Lung microvascular endothelial cell (primary cell): ENCODE measurements around the gene CCDC88C. TPM values are rescaled to one million over a fixed set of nuclear protein-coding genes. Genes with fewer than 3 reads are reported as not detected.
"Not testable (repeated sequence)": the region's sequence is repeated elsewhere in the genome, so short reads cannot be mapped to it uniquely, and the experiment has no call there.

Experiments
- DNase-seq, 2 donors: peaks; one replicate each; pipeline versions ENCODE4 v3.0.0 to v3.0.0-alpha.2; 2010; ENCODE audit warnings: low read depth in 2 of 2
- total RNA-seq: library from RNA; depleted of rRNA; stranded (reverse); fragments of >200 nt; gene quantifications from 2 replicates; pipeline ENCODE4 v1.2.1, GENCODE V29; 2014

CCDC88C gene, protein sequence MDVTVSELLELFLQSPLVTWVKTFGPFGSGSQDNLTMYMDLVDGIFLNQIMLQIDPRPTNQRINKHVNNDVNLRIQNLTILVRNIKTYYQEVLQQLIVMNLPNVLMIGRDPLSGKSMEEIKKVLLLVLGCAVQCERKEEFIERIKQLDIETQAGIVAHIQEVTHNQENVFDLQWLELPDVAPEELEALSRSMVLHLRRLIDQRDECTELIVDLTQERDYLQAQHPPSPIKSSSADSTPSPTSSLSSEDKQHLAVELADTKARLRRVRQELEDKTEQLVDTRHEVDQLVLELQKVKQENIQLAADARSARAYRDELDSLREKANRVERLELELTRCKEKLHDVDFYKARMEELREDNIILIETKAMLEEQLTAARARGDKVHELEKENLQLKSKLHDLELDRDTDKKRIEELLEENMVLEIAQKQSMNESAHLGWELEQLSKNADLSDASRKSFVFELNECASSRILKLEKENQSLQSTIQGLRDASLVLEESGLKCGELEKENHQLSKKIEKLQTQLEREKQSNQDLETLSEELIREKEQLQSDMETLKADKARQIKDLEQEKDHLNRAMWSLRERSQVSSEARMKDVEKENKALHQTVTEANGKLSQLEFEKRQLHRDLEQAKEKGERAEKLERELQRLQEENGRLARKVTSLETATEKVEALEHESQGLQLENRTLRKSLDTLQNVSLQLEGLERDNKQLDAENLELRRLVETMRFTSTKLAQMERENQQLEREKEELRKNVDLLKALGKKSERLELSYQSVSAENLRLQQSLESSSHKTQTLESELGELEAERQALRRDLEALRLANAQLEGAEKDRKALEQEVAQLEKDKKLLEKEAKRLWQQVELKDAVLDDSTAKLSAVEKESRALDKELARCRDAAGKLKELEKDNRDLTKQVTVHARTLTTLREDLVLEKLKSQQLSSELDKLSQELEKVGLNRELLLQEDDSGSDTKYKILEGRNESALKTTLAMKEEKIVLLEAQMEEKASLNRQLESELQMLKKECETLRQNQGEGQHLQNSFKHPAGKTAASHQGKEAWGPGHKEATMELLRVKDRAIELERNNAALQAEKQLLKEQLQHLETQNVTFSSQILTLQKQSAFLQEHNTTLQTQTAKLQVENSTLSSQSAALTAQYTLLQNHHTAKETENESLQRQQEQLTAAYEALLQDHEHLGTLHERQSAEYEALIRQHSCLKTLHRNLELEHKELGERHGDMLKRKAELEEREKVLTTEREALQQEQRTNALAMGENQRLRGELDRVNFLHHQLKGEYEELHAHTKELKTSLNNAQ (N-terminal part only)
- total RNA-seq, result 12.0 and 13.7 TPM in 2 replicates

DNA sequence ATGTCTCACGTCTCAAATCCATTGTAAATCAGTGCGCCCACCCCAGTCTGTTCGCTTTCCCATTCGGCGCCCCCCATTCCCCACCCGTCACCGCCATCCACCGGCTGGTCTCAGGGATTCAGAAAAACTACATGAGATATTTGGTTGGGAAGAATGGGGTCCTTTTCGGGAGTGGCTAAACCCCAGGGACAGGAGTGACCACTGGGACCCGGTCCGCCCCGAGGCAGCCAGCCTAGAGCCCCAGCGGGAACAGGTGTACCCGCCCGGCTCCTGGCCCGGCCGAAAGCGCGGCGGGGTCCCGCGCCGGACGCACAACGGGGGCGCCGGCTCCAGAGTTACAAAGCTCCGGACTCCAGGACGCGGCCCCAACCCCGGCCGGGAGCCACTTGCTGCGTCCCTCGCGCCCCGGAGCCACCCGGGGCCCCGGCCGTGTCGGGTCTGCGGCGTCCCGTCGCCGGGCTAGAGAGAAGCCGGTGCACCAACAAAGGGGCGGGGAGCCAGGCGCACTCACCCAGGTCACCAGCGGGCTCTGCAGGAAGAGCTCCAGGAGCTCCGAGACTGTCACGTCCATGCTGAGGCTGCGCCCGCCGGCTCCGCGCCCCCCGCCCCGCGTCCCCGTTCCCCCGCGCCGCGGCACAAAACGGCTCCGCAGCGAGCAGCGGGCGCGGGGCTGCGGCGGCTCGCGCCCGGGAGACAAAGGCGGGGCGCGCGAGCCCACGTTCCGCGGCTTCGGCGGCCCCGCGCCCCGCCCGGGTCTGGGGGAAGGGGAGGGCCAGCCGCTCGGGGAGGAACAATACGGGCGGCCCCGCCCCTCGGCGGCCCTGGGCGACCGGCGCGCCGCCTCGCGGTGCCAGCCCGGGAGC is at the start of gene CCDC88C:
TSS of gene CCDC88C (minus strand) at position 701 of the 863 bp plus-strand sequence. CDS start at position 571, 130 bp downstream.
- DNase-seq, result peak; percentile 56 to 76

DNA sequence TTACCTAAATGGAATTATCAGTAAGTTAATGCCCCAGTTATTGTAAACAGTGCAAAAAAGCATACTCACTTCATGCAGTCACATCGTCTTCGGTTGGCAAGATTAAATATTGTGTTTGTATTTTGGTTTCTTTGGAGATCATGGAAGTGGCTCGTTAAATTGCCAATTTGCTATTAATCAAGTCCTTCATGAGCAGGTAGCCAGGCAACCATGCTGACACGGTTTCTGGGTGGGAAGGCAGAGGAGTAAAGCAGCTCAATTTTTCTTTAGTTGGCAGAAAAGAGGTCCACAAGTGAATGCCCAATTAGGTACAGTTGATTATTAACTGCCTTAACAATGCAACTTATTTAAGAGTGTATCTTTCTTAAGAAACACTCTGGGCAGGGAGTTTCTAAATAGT is 48.6 kb upstream of the CCDC88C start:
- DNase-seq, result no peak

DNA sequence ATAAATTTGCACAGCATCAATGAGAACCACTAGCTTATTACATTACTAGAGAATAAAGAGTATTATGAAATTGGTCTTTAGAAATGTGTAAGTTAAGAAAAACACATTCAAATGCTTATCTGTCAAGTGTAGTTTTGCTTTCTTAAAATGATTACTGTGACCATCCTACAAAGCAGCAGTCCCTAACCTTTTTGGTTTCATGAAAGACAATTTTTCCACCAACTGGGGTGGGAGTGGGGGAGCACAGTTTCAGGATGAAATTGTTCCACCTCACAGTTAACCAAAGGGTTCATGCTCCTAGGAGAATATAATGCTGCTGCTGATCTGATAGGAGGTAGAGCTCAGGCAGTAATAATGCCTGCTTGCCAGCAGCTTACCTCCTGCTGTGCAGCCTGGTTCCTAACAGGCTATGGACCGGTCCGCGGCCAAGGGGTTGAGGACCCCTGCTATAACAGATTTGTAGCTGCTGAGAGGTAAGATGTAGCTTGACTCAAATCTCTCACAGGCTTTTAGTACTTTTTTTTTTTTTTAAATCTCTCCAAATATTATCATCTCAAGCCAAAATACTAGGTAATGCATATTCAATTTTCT is 47.1 kb upstream of the CCDC88C start:
- no peak for DNase-seq

DNA sequence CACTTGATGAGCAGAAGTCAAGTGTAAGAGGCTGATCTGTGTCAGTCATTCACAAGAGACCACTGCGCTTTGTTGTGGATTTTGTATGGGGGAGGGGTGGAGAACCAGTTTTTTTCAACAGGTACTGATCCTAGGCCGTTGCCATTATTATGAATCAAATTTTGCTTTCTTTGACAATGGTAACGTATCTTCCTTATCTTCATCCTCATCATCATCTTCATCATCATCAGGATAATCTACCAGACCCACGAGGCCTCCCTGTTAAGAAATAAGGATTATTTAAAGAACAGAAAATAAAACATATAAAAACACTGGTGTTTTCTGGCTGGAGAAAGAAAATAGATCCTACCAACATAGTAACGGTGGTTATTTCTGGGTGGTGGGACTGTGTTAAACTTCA is 41.0 kb upstream of the CCDC88C start:
- DNase-seq, result no peak

DNA sequence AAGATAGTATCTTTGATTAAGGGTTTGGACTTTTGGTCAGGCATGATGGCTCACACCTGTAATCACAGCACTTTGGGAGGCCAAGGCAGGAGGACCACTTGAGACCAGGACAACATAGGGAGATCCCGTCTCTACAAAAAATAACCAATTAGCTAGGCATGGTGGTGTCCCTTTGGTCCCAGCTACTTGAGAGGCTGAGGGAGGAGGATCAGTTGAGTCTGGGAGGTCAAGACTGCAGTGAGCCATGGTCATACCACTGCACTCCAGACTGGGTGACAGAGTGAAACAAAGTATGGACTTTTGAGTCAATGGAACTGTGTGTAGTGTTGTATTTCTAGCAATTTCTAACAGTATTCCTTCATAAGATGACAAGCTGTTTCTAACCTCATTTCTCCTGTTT is 38.7 kb upstream of the CCDC88C start:
- DNase-seq, result no peak

DNA sequence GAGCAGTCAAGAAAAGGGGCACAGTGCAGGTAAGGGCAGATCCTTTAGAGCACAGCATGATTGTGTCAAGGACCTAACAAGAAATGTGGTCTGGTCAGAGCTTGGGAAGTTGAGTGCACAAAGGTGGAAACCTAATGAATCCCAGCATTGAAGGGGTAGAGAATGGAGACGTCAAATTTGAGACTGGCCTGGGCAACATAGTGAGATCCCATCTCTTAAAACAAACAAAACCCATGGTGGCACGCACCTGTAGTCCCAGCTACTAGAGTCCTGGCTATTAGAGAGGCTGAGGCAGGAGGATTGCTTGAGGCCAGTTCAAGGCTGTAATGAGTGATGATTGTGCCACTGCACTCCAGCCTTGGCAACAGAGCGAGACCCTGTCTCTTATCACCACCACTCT is 37.0 kb upstream of the CCDC88C start:
- DNase-seq, result no peak

DNA sequence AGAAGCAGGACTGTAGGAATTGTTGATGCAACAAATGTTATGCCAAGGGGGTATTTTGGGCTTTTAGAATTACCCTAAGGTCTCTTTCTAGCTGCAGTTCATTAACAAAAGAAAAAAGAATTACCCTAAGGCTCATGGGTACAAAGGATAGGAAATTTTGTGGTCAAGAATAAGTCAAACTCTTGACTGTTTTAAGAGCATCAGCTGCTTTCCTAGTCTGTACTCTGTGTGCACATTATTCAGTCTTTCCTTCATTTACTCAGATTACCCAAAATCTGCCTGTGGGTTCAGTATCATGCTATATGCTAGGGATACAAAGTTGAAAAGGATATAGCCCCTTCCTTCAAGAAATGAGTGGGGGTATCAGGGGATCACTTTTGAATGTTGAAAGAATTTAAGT is 36.5 kb upstream of the CCDC88C start:
- no peak for DNase-seq

DNA sequence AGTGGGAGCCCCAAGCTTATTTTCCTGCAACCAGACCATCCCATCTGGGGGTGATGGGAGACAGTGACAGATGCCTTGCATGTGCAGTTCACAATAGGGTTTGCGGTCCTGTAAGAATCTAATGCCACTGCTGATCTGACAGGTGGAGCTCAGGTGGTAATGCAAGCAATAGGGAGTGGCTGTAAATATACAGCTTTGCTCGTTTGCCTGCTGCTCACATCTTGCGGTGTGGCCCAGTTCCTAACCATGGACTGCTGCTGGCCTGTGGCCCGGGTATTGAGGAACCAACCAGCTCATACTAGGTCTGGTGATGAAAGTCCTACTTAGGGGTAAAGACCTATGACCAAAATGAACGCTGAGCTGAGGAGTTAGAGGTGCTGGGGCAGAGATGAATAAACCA is 36.1 kb upstream of the CCDC88C start:
- no peak for DNase-seq

DNA sequence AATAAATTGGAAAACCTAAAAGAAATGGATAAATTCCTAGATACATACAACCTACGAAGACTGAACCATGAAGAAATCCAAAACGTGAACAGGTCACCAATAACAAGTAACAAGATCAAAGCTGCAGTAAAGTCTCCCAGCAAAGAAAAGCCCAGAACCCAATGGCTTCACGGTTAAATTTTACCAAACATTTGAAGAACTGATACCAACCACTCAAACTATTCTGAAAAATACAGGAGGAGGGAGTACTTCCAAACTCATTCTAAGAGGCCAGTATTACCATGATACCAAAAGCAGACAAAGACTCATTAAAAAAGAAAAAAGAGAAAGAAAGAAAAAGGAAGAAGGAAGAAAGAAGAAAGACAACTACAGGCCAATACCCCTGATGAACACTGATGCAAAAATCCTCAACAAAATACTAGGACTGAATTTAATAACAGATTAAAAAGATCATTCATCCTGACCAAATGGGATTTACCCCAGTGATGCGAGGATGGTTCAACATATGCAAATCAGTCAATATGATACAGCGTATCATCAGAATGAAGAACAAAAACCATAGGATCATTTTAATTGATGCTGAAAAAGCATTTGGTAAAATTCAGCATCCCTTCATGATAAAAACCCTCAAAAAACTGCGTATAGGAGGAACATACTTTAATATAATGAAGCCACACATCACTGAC is 26.9 kb upstream of the CCDC88C start:
- DNase-seq, result no peak

DNA sequence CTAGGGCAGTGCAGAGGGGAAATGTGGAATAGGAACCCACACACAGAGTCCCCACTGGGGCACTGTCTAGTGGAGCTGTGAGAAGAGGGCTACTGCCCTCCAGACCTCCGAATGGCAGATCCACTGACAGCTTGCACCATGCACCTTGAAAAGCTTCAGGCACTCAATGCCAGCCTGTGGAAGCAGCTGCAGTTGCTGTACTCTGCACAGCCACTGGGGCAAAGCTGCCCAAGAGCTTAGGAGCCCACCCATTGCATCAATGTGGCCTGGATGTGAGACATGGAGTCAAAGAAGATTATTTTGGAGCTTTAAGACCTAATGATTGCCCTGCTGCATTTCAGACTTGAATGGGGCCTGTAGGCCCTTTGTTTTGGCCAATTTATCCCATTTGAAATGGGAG is 21.7 kb upstream of the CCDC88C start:
- no peak for DNase-seq

DNA sequence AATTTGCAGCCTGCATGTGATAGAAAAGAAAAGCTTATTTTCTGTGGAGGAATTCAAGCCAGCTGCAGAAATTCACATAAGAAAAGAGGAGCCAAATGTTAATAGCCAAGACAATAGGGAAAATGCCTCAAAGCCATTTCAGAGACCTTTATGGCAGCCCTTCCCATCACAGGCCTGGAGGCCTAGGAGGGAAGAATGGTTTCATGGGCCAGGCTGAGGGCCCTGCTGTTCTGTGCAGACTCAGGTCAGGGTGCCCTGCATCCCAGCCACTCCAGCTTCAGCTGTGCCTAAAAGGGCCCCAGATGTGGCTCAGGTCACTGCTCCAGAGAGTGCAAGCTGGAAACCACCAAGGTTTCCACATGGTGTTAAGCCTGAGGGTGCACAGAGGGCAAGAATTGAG is 21.2 kb upstream of the CCDC88C start:
- DNase-seq, result no peak

DNA sequence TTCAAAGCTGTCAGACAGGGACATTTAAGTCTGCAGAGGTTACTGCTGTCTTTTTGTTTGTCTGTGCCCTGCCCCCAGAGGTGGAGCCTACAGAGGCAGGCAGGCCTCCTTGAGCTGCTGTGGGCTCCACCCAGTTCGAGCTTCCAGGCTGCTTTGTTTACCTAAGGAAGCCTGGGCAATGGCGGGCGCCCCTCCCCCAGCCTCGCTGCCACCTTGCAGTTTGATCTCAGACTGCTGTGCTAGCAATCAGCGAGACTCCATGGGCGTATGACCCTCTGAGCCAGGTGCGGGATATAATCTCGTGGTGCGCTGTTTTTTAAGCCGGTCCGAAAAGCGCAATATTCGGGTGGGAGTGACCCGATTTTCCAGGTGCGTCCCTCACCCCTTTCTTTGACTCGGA is 18.6 kb upstream of the CCDC88C start:
- DNase-seq, result not testable (repeated sequence)

DNA sequence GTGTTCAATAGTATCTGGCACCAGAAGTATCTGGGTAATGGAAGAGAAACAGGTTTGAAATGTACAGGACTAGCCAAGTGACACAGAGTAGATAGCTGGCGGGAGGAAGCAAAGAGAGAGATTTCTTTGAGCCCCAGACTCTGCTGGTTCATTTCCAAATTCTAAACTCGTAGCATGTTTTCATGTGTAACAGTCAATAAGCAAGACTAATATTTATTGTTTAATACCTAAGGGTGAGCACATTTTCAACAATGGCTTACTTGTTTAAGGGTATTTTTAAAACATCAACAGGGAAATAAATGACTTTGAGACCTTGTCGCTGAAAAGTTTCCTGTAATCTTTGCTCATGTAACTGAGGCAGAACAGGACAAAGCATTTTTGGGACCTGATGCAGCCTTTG is 11.8 kb upstream of the CCDC88C start:
- DNase-seq, result no peak

DNA sequence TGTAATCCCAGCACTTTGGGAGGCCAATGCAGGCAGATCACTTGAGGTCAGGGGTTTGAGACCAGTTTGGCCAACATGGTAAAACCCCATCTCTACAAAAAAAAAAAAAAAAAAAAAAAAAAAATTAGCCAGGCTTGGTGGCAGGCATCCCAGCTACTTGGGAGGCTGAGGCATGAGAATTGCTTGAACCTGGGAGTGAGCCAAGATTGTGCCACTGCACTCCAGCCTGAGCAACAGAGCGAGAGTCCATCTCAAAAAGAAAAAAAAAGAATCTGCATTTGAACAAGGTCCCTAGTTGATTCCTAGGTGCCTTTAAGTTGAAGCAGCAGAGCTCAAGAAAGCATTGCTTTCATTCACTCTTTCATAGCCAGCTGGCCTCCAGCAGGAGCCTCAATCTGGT is 11.3 kb upstream of the CCDC88C start:
- not testable (repeated sequence) for DNase-seq

DNA sequence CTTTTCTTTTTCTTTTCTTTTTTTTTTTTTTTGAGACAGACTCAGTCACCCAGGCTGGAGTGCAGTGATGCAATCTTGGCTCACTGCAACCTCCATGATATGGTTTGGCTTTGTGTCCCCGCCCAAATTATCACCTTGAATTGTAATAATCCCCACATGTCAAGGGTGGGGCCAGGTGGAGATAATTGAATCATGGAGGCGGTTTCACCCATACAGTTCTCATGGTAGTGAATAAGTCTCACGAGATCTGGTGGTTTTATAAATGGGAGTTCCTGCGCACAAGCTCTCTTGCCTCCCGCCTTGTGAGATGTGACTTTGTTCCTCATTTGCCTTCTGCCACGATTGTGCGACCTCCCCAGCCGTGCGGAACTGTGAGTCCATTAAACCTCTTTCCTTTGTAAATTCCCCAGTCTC is 7.9 kb upstream of the CCDC88C start:
- not testable (repeated sequence) for DNase-seq

DNA sequence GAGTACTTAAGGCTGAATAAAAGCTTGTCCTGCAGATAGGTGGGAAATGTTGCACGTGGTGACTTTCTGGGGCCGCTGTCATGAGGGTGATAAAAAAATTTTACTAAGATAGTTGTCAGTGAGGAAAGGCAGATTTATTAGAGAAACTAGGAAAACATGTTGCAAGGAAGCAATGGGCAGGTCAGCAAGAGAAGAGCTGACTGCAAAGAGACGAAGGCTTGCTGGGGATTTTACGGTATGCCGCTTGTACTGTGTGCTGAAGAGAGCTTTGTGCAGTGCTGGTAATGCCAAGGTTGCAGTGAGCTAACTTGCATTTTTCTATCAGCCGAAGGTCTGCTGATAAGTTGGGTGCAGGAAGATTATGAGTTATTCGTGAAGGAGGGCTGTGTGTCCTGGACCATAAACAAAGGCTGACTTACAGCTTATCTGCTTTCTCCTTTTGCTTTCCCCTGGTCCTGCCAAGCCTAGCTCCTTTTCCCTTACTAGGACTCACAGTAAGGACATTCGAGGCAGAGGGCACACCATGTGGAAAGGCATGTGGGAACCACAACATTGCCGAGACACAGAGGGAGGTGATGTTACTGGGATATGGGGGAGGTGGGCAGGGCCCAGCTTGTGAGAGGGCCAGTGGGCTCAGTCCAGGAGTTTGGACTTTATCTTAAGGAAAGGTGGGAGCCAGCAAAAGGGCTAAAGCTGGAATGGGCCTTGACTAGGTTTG is 7.4 kb upstream of the CCDC88C start:
- no peak for DNase-seq

DNA sequence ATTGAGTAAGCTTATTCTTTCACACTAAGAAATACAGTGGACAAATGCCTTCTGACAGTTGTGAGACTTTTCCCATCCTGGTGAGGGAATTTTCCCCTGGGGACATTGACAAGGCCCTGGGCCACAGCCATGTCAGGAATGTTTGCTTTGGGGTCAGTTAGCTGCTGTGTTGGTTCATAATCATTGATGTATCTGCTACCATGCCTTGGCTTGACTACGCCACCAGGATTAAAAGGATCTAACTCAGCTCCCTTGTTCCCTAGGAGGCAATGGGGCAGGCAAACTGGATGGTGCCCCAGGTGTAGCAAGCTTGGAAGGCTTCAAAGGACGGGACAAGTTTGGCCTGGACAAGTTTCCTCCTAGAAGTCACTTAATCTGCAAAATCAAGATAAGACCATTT is 3.1 kb upstream of the CCDC88C start:
- no peak for DNase-seq

DNA sequence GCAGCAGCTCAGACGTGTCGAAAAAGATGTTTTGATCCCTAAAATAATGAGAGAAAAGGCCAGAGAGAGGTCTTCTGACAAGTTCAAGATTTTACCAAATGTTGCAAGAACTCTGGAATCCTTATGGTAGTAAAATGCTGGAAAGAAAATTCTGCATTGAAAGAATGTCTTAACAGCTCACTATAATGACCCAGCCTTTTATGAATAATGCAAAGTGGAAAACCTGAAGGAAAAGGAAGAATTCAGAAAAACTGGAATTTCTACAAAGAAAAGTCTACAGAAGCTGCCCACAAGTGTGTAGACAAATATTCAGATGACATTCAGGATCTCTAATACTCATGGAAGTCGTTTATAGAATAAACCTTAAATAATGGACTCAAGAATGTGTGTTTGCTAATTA is 1.8 kb upstream of the CCDC88C start:
- DNase-seq, result no peak

DNA sequence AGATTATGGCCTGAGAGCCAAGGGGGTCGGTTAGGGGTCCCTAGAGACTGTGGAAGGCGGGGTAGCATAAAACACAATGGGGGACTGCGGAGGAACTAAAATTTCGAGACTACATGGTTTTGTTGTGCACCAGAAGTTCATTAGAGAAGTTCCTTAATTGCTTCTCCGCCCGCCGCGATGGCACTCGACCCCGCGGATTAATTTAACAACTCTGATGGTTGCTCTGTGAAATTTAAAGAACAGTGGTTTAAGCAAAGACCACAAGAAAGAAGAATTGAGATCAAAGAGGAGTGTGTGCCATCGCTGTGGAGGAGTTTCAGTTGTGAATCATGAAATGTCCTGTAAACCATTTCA is 1.4 kb upstream of the CCDC88C start:
- no peak for DNase-seq
